ENCODE measurements around the gene HOOK1. TPM values are rescaled to one million over a fixed set of nuclear protein-coding genes. Genes with fewer than 3 reads are reported as not detected.

Gene HOOK1
- total and polyA plus RNA-seq, 4 donors = 4.1 to 35.5 (median 12.7) TPM

DNA sequence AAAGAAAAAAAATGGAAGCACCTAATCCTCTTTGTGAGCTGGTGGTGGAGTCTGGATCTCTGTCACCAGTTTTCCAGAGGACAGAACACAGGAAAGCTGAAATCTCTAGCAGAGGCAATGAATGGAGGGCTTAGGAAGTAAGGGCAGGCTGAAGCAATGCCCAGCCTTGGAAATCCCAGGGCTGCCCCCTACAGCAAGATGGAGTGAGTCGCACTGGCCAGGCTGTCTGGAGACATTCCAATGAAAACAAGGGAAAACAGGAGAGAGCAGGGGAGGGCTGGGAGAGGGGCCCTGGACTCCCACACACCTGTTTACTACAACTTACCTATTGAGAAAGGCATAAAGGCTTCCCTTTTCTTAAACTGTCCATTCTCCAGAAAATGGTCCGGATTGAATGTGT is 85.9 kb downstream of the HOOK1 start:
- no peak overlapping the region for H3K4me3 ChIP-seq
- 85 to 88% methylated on average over 2 of the region's 2 CpGs for WGBS, 2 donors
- peaks cover 0 to 2% (median 0%) of the 10 kb centered on the region in 4 donors for H3K9me3 ChIP-seq (ENCODE audit: control insufficient read depth in 4 of 4, insufficient read depth in 3 of 4, low read length in 3 of 4)
- H3K27ac ChIP-seq (ENCODE audit: low read depth in 1 of 2, low read length in 1 of 2) = no peak overlapping the region
- DNase-seq (no peak), ATAC-seq (ENCODE audit: insufficient read depth, low FRiP score) (no peak)
- no peaks in the 10 kb centered on the region for H3K27me3 ChIP-seq (ENCODE audit: control insufficient read depth in 3 of 3, insufficient read depth in 3 of 3, low read length in 2 of 3)
- TF ChIP-seq, protein P1, sequence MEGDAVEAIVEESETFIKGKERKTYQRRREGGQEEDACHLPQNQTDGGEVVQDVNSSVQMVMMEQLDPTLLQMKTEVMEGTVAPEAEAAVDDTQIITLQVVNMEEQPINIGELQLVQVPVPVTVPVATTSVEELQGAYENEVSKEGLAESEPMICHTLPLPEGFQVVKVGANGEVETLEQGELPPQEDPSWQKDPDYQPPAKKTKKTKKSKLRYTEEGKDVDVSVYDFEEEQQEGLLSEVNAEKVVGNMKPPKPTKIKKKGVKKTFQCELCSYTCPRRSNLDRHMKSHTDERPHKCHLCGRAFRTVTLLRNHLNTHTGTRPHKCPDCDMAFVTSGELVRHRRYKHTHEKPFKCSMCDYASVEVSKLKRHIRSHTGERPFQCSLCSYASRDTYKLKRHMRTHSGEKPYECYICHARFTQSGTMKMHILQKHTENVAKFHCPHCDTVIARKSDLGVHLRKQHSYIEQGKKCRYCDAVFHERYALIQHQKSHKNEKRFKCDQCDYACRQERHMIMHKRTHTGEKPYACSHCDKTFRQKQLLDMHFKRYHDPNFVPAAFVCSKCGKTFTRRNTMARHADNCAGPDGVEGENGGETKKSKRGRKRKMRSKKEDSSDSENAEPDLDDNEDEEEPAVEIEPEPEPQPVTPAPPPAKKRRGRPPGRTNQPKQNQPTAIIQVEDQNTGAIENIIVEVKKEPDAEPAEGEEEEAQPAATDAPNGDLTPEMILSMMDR (IDR thresholded peaks at IDR 0.05; ENCODE audit: control extremely low read depth, extremely low read depth) = no peak
- peaks cover 0 to 9% (median 0%) of the 10 kb centered on the region in 5 donors for H3K4me1 ChIP-seq (ENCODE audit: control insufficient read depth in 5 of 5, insufficient read depth in 5 of 5, low read length in 5 of 5)
- H3K9ac ChIP-seq (ENCODE audit: insufficient read depth in 1 of 2, low read length in 2 of 2) = no peak overlapping the region
- H3K36me3 ChIP-seq (ENCODE audit: control insufficient read depth in 4 of 4, insufficient read depth in 4 of 4, low read length in 4 of 4) = peaks cover 0 to 3% (median 0%) of the 10 kb centered on the region in 4 donors

DNA sequence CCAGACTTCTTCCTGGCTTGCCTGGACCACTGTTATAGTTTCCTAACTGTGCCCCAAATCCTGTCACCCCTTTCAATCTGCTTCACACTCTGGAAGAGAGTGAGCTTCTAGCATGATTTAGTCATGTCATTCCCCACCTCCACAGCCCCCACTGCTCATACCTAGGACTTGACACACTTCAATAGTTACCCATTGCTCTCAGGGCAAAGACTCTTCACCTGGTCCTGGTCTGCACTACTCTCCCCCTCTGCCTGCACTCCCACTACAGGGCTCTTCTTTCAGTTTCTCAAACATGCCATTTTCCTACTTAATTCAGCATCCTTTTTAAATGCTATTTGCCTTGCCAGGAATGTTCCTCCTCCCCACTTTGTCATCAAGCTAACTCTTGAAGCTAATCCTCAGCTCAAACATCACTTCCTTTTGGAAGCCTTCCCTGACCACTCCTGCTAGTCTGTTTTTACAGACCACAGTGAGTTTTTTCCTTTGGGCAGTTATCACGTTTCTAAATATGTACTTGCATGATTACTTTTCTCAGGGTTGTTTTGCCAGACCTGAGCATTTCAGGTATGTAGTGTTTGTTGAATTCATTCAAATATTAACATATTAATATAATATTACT is 87.1 kb downstream of the HOOK1 start:
- Histone ChIP-seq H3K27ac (ENCODE audit: low read depth in 1 of 2, low read length in 1 of 2) (no peak overlapping the region), H3K27me3 (ENCODE audit: control insufficient read depth in 3 of 3, insufficient read depth in 3 of 3, low read length in 2 of 3) (no peaks in the 10 kb centered on the region), H3K4me1 (ENCODE audit: control insufficient read depth in 5 of 5, insufficient read depth in 5 of 5, low read length in 5 of 5) (peaks cover 0 to 9% (median 0%) of the 10 kb centered on the region in 5 donors), H3K9ac (ENCODE audit: insufficient read depth in 1 of 2, low read length in 2 of 2) (no peak overlapping the region), H3K9me3 (ENCODE audit: control insufficient read depth in 4 of 4, insufficient read depth in 3 of 4, low read length in 3 of 4) (peaks cover 0 to 2% (median 0%) of the 10 kb centered on the region in 4 donors), H3K36me3 (ENCODE audit: control insufficient read depth in 4 of 4, insufficient read depth in 4 of 4, low read length in 4 of 4) (peaks cover 0 to 3% (median 0%) of the 10 kb centered on the region in 4 donors), H3K4me3 (no peak overlapping the region)
- peak in 2 of 3 donors; percentile 13 to 43 for DNase-seq
- WGBS, 2 donors = 23 to 35% methylated on average over 1 of the region's 1 CpG
- TF ChIP-seq, protein P1 (IDR thresholded peaks at IDR 0.05; ENCODE audit: control extremely low read depth, extremely low read depth) = no peak
- peak; percentile 19 for ATAC-seq (ENCODE audit: insufficient read depth, low FRiP score)

DNA sequence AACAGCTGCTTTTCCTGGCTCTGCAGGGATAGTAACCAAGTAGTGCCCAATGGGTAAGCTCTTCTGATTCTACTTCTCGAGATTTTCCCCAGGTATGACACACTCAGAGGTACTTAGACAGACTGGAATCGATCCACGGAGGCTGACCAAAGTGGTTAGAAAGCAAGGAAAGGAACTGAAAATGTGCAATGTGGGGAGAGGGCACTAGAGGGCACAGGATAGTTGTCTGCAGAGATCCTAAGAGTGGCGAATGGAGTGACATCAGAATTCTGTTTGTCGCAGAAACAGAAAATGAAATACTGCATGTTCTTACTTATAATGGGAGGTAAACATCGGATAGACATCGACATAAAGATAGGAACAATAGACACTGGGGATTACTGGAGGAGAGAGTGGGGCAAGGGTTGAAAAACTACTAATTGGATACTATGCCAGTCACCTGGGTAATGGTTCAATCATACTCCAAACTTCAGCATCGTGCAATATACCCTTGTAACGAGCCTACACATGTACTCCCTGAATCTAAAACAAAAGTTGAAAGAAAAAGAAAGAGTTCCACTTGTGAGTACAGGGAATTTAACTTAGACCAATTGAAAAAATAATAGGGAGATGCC is 88.5 kb downstream of the HOOK1 start:
- WGBS, 2 donors = 48 to 57% methylated on average over 9 of the region's 9 CpGs
- Histone ChIP-seq H3K4me1 (ENCODE audit: control insufficient read depth in 5 of 5, insufficient read depth in 5 of 5, low read length in 5 of 5) (peaks cover 0 to 5% (median 0%) of the 10 kb centered on the region in 5 donors), H3K36me3 (ENCODE audit: control insufficient read depth in 4 of 4, insufficient read depth in 4 of 4, low read length in 4 of 4) (peaks cover 0 to 3% (median 0%) of the 10 kb centered on the region in 4 donors), H3K9me3 (ENCODE audit: control insufficient read depth in 4 of 4, insufficient read depth in 3 of 4, low read length in 3 of 4) (peaks cover 0 to 2% (median 0%) of the 10 kb centered on the region in 4 donors), H3K27ac (ENCODE audit: low read depth in 1 of 2, low read length in 1 of 2) (no peak overlapping the region), H3K4me3 (no peak overlapping the region), H3K9ac (ENCODE audit: insufficient read depth in 1 of 2, low read length in 2 of 2) (no peak overlapping the region), H3K27me3 (ENCODE audit: control insufficient read depth in 3 of 3, insufficient read depth in 3 of 3, low read length in 2 of 3) (no peaks in the 10 kb centered on the region)
- DNase-seq (peak in 2 of 3 donors; percentile 29 to 56), ATAC-seq (ENCODE audit: insufficient read depth, low FRiP score) (no peak)
- TF ChIP-seq, protein P1 (IDR thresholded peaks at IDR 0.05; ENCODE audit: control extremely low read depth, extremely low read depth) = no peak
